Neural cell (in vitro differentiated cells): ENCODE results near the gene SH3RF1.

Source experiments
- EP300 ChIP-seq: fragments of 450-650 bp; conservative IDR thresholded peaks from 2 replicates; pipeline ENCODE4 v1.6.1; 2014; ENCODE audit warnings: antibody characterized with exemption, mild to moderate bottlenecking, moderate library complexity; ENCODE audit not compliant: poor library complexity, severe bottlenecking
- RAD21 ChIP-seq: fragments of 450-650 bp; conservative IDR thresholded peaks from 2 replicates; pipeline ENCODE4 v1.6.1; 2014; ENCODE audit warnings: antibody characterized with exemption, mild to moderate bottlenecking, moderate library complexity
- TF ChIP-seq, protein P1 (sequence below): fragments of 450-650 bp; IDR thresholded peaks from 2 replicates; pipeline ENCODE4 v1.5.1; 2014; ENCODE audit warnings: antibody characterized with exemption, mild to moderate bottlenecking, moderate library complexity; ENCODE audit not compliant: poor library complexity, severe bottlenecking
- TF ChIP-seq, protein P2 (sequence below): IDR thresholded peaks from 2 replicates; pipeline ENCODE4 v1.6.1; 2012; ENCODE audit warnings: borderline replicate concordance

DNA sequence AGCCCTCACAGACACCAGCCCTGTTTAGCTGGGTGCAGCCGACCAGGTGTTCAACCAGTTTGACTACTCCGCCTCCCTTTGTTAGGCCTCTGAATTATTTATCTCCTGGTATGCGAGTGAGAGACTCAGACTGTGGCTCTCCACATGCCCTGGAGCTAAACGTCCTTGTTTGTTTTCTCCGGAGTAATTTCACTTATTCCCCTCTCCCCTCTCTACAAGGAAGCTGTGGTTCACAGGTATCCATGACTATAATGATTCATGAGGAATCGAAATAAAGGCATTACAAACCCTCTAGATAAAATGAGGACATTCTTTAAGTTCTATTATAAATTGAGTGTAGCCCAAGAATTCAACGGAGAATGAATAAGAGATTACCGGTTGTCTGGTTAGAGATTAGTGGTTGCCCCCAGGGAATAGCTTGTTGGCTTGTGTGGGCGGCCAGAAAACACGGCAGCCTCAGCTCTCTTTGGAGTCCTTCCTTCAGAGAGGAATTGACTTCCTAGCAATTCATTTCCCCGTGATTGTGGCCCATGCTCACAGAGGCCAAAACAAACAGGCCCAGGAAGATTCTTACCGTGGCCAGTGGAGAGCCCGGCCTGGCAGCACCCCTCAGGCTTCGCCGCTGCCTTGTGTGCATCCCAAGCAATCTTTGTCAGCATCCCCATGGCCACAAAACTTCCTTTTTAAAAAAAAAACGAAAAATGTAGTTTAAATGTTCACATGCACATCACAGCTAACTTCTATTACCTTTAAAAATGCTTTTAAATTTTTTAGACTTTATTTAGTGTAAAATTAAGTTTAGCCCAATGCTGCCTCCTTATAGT, 200.5 kb downstream of the SH3RF1 start:
- TF ChIP-seq, protein P1, sequence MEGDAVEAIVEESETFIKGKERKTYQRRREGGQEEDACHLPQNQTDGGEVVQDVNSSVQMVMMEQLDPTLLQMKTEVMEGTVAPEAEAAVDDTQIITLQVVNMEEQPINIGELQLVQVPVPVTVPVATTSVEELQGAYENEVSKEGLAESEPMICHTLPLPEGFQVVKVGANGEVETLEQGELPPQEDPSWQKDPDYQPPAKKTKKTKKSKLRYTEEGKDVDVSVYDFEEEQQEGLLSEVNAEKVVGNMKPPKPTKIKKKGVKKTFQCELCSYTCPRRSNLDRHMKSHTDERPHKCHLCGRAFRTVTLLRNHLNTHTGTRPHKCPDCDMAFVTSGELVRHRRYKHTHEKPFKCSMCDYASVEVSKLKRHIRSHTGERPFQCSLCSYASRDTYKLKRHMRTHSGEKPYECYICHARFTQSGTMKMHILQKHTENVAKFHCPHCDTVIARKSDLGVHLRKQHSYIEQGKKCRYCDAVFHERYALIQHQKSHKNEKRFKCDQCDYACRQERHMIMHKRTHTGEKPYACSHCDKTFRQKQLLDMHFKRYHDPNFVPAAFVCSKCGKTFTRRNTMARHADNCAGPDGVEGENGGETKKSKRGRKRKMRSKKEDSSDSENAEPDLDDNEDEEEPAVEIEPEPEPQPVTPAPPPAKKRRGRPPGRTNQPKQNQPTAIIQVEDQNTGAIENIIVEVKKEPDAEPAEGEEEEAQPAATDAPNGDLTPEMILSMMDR = no peak
- TF ChIP-seq EP300 = no peak
- TF ChIP-seq, protein P2, sequence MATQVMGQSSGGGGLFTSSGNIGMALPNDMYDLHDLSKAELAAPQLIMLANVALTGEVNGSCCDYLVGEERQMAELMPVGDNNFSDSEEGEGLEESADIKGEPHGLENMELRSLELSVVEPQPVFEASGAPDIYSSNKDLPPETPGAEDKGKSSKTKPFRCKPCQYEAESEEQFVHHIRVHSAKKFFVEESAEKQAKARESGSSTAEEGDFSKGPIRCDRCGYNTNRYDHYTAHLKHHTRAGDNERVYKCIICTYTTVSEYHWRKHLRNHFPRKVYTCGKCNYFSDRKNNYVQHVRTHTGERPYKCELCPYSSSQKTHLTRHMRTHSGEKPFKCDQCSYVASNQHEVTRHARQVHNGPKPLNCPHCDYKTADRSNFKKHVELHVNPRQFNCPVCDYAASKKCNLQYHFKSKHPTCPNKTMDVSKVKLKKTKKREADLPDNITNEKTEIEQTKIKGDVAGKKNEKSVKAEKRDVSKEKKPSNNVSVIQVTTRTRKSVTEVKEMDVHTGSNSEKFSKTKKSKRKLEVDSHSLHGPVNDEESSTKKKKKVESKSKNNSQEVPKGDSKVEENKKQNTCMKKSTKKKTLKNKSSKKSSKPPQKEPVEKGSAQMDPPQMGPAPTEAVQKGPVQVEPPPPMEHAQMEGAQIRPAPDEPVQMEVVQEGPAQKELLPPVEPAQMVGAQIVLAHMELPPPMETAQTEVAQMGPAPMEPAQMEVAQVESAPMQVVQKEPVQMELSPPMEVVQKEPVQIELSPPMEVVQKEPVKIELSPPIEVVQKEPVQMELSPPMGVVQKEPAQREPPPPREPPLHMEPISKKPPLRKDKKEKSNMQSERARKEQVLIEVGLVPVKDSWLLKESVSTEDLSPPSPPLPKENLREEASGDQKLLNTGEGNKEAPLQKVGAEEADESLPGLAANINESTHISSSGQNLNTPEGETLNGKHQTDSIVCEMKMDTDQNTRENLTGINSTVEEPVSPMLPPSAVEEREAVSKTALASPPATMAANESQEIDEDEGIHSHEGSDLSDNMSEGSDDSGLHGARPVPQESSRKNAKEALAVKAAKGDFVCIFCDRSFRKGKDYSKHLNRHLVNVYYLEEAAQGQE = no peak
- no peak for TF ChIP-seq RAD21
